Skeletal muscle cell (primary cell): ENCODE data around the gene CIP2A.

Source experiments
- DNase-seq: peaks from one replicate; pipeline ENCODE4 v3.0.0-alpha.2; 2010; ENCODE audit warnings: low read depth
- H3K4me3 ChIP-seq: 2 replicates; pipeline ENCODE4 v1.5.1; 2011; ENCODE audit warnings: low read depth, mild to moderate bottlenecking, control low read depth, low read length, moderate library complexity

Gene CIP2A

GRCh38 chr3:108516881-108517280 is 72.4 kb downstream of the CIP2A start:
- no peak for DNase-seq
- no peak overlapping the region for H3K4me3 ChIP-seq

- peak; percentile 4 for DNase-seq
Measured at GRCh38 chr3:108513961-108514360, 75.3 kb downstream of the CIP2A start.

DNA sequence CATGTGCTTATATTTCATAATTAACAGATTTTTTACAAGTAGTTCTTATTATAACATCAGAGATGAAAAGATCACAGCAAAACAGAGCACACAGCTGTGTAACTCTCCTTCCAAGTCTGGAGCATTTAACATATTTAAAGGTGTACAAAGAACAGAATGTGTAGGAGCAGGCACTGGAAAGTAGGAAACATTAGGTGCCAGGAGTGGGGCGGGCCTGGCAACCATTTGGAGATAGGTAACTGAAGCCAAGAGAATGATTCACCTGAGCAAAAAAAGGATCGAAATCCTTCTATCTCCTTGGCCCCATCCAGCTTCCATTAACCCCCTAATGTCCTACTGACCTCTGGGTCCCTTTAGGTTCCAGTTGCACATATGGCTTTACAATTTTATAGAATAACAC is 76.6 kb downstream of the CIP2A start:
- DNase-seq: no peak

More at GRCh38 chr3:108513961-108514360, 75.3 kb downstream of the CIP2A start:
- H3K4me3 ChIP-seq: no peak overlapping the region

GRCh38 chr3:108511490-108511889 is 77.7 kb downstream of the CIP2A start:
- DNase-seq: no peak
- no peak overlapping the region for H3K4me3 ChIP-seq

More for the DNA sequence above, 76.6 kb downstream of the CIP2A start:
- H3K4me3 ChIP-seq: no peak overlapping the region

- no peak for DNase-seq
- H3K4me3 ChIP-seq: no peak overlapping the region
Measured at GRCh38 chr3:108511055-108511454, 78.2 kb downstream of the CIP2A start.

- DNase-seq: no peak
- no peak within 1 kb of the TSS for H3K4me3 ChIP-seq
Measured at GRCh38 chr3:108510496-108510895, 78.7 kb downstream of the CIP2A start, which contains the start of gene MYH15. Gene MYH15, minus strand, starts transcription at chr3:108510596. Its CDS starts 66 bp downstream, at chr3:108510530.

GRCh38 chr3:108509871-108510270 is 79.4 kb downstream of the CIP2A start:
- no peak overlapping the region for H3K4me3 ChIP-seq
- DNase-seq: no peak

DNA sequence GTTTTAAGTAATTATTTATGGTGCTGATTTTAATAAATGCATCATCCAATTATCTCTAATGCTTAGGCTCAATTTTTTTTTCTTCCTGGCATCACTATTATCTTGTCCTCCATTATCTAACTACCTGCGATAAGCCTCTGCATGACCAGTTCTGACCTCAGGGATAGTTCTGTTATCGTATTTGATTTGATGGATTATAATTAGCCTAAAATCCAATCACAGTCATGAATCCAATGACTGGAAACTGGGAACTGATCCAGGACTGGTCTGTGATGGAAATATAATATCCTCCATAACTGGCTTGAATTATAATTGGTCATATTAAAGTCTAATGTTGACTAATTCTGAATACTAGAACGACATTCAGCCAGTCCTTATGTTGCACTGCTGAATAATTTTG is 80.0 kb downstream of the CIP2A start:
- DNase-seq: no peak
- no peak overlapping the region for H3K4me3 ChIP-seq

DNA sequence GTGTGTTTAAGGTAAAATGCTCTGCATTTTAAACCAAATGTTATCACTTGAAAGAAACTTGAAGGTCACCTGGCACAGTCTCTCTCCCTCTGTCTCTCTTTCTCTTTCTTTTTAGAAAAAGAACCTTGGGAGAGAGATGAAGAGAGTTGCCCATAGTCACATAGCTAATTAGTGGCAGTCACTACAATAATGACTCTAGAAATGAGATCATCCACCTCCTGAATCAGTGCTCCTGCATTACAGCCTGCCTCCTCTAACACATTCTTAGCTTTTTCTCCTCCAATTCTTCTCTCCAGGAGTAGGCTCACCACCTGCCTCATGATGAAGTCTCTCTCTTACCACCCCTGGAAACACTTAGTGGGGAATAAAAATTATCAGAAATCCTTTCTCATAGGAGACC is 81.3 kb downstream of the CIP2A start:
- no peak for DNase-seq
- H3K4me3 ChIP-seq: no peak overlapping the region

- DNase-seq: no peak
- no peak overlapping the region for H3K4me3 ChIP-seq
Measured at GRCh38 chr3:108505811-108506210, 83.4 kb downstream of the CIP2A start.

DNA sequence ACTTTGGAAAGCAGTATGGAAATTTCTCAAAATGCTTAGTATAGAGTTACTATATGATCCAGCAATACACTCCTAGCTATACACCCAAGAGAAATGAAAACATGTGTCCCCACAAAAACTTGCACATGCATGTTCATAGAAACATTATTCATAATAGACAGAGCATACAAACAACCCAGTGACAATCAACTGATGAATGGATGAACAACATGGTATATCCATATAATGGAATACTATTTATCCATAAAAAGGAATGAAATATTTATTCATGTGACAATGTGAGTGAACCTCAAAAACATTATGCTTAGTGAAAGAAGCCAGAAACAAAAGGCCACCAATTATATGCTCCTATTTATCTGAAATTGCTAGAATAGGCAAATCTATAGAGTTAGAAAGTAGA is 85.5 kb downstream of the CIP2A start:
- no peak for DNase-seq
- H3K4me3 ChIP-seq: no peak overlapping the region

- no peak for DNase-seq
- no peak overlapping the region for H3K4me3 ChIP-seq
Measured at GRCh38 chr3:108501535-108501934, 87.7 kb downstream of the CIP2A start.

GRCh38 chr3:108500728-108501127 is 88.5 kb downstream of the CIP2A start:
- no peak for DNase-seq
- H3K4me3 ChIP-seq: no peak overlapping the region
